K562 (cell line): ENCODE results near the gene IPO13. TPM values are rescaled to one million over a fixed set of nuclear protein-coding genes. Genes with fewer than 3 reads are reported as not detected.

Experiments used
- ATAC-seq: fragments of 200-7000 bp; cut with Tn5 transposase; 3 replicates; pipeline ENCODE4 v1.9.1; 2020; ENCODE audit warnings: moderate library complexity
- BruUV-seq: library from RNA; stranded (reverse); fragments of 400-500 nt; replicated peaks from 2 replicates; lab custom pipeline; 2021; lab: Mats Ljungman, UMichigan
- CTCF ChIA-PET: fragments of 300-600 bp; formaldehyde crosslinking; extraction: SDS; loops from one replicate; lab custom pipeline; 2021; ENCODE audit warnings: low intra/inter-chr PET ratio; lab: Yijun Ruan, JAX
- POLR2A ChIA-PET: fragments of 300-600, 350-650 bp; sonication (Branson Sonifier 250); formaldehyde crosslinking; extraction: SDS; loops from one replicate; lab custom pipeline; 2021; ENCODE audit warnings: antibody characterized with exemption, inconsistent platforms; lab: Yijun Ruan, JAX
- DNase-seq, 4 experiments: peaks; one replicate each; pipeline versions ENCODE4 v3.0.0 to v3.0.0-alpha.2; 2011 to 2018; ENCODE audit warnings: low spot score in 3 of 4, mixed read lengths in 3 of 4; ENCODE audit errors: extremely low read depth in 1 of 4
- FAIRE-seq: peaks from 2 replicates; lab custom pipeline; 2011; peaks lifted over from hg19 to GRCh38; lab: Jason Lieb, UNC
- H2AFZ ChIP-seq: 2 replicates; pipeline ENCODE4 v1.6.0; 2011; ENCODE audit warnings: low read depth, low read length, control low read depth, inconsistent platforms
- H3K27ac ChIP-seq: fragments of 200-600 bp; 3 replicates; pipeline ENCODE4 v1.8.0; 2011; ENCODE audit warnings: low read depth, mild to moderate bottlenecking, control low read depth, inconsistent platforms, low read length, moderate library complexity, mixed read lengths; ENCODE audit errors: extremely low read depth
- H3K27me3 ChIP-seq, 2 experiments: fragments of 300-600 bp in 1 of 2; 2 replicates in 1 of 2; 3 replicates in 1 of 2; pipeline versions ENCODE4 v1.6.0 to v1.8.0; 2011; ENCODE audit warnings: inconsistent platforms in 2 of 2, low read length in 2 of 2, mild to moderate bottlenecking in 1 of 2, mixed read lengths in 1 of 2, moderate library complexity in 1 of 2; ENCODE audit not compliant: control insufficient read depth in 2 of 2, insufficient read depth in 2 of 2
- H3K36me3 ChIP-seq: fragments of 300-600 bp; 3 replicates; pipeline ENCODE4 v1.8.0; 2011; ENCODE audit warnings: mild to moderate bottlenecking, low read length, inconsistent platforms; ENCODE audit not compliant: control insufficient read depth, insufficient read depth
- H3K4me1 ChIP-seq, 2 experiments: fragments of 200-600 bp in 1 of 2; replicated peaks in 1 of 2; 2 replicates in 1 of 2; 3 replicates in 1 of 2; pipeline versions ENCODE4 v1.5.1 to v1.8.0; 2011; ENCODE audit warnings: inconsistent platforms in 2 of 2, low read length in 2 of 2, mild to moderate bottlenecking in 1 of 2, mixed read lengths in 1 of 2, moderate library complexity in 1 of 2; ENCODE audit not compliant: control insufficient read depth in 2 of 2, insufficient read depth in 2 of 2
- H3K4me2 ChIP-seq: 2 replicates; pipeline ENCODE4 v1.6.1; 2011; ENCODE audit warnings: low read length, control low read depth, inconsistent platforms, mixed read lengths; ENCODE audit not compliant: insufficient read depth
- H3K4me3 ChIP-seq: fragments of 200-600 bp; sonication (generic), shearing (Covaris generic); 2 replicates; pipeline ENCODE4 v1.5.1; 2016; ENCODE audit warnings: control low read depth, inconsistent platforms
- H3K79me2 ChIP-seq: fragments of 200-600 bp; 3 replicates; pipeline ENCODE4 v1.8.0; 2011; ENCODE audit warnings: low read length, inconsistent platforms; ENCODE audit not compliant: control insufficient read depth, insufficient read depth
- H3K9ac ChIP-seq, 2 experiments: 2 replicates each; pipeline versions ENCODE4 v1.6.0 to v1.6.1; 2011; ENCODE audit warnings: low read depth in 2 of 2, low read length in 2 of 2, control low read depth in 1 of 2, inconsistent platforms in 1 of 2, mild to moderate bottlenecking in 1 of 2, mixed read lengths in 1 of 2; ENCODE audit not compliant: insufficient read depth in 1 of 2
- H3K9me1 ChIP-seq: one replicate; pipeline ENCODE4 v1.6.0; 2011; ENCODE audit warnings: inconsistent platforms, mild to moderate bottlenecking, low read length, moderate library complexity; ENCODE audit not compliant: control insufficient read depth, insufficient read depth
- H3K9me3 ChIP-seq: replicated peaks from 2 replicates; pipeline ENCODE4 v1.5.1; 2011; ENCODE audit warnings: low read depth, low read length, inconsistent platforms; ENCODE audit not compliant: control insufficient read depth, insufficient read depth
- H4K20me1 ChIP-seq: replicated peaks from 2 replicates; pipeline ENCODE4 v1.6.1; 2011; ENCODE audit warnings: low read length, inconsistent platforms, mixed read lengths; ENCODE audit not compliant: control insufficient read depth, insufficient read depth
- CREB1 ChIP-seq, 2 experiments: sonication (generic) in 1 of 2; formaldehyde crosslinking in 1 of 2; IDR thresholded peaks; 2 replicates each; pipeline versions ENCODE4 v1.6.1 to v1.8.0; 2012 to 2022; ENCODE audit warnings: inconsistent platforms in 1 of 2, mild to moderate bottlenecking in 1 of 2, missing genetic modification reagents in 1 of 2, moderate library complexity in 1 of 2
- GTF2E2 ChIP-seq: fragments of 200-800 bp; sonication (Bioruptor generic); IDR thresholded peaks from 2 replicates; pipeline ENCODE4 v1.6.1; 2016; ENCODE audit warnings: missing genetic modification characterization, missing compliant biosample characterization
- KDM2B ChIP-seq: fragments of 250-450 bp; sonication (Bioruptor Pico); IDR thresholded peaks from 2 replicates; pipeline ENCODE4 v1.8.0; 2021; ENCODE audit warnings: mild to moderate bottlenecking, moderate library complexity
- MBD1 ChIP-seq: fragments of 250-450 bp; sonication (Bioruptor Pico); IDR thresholded peaks from 2 replicates; pipeline ENCODE4 v1.8.0; 2022; ENCODE audit warnings: inconsistent platforms
- MCM5 ChIP-seq: fragments of 450-650 bp; IDR thresholded peaks from 2 replicates; pipeline ENCODE4 v1.6.1; 2016; ENCODE audit warnings: low read depth
- NR3C1 ChIP-seq: sonication (generic); formaldehyde crosslinking; IDR thresholded peaks from 2 replicates; pipeline ENCODE4 v1.8.1; 2022; ENCODE audit warnings: missing genetic modification reagents
- RBM14 ChIP-seq: fragments of 200-400 bp; formaldehyde crosslinking; IDR thresholded peaks from 2 replicates; pipeline ENCODE4 v1.6.1; 2018; ENCODE audit warnings: low read depth, mild to moderate bottlenecking, low read length, moderate library complexity, borderline replicate concordance; ENCODE audit not compliant: insufficient read depth
- SFPQ ChIP-seq: fragments of 200-400 bp; formaldehyde crosslinking; IDR thresholded peaks from 2 replicates; pipeline ENCODE4 v1.6.1; 2017; ENCODE audit warnings: mild to moderate bottlenecking, low read depth, low read length, moderate library complexity
- SNIP1 ChIP-seq: fragments of 450-650 bp; IDR thresholded peaks from 2 replicates; pipeline ENCODE4 v1.7.1; 2017; ENCODE audit warnings: low read depth, mild to moderate bottlenecking
- ZEB2 ChIP-seq: fragments of 450-650 bp; IDR thresholded peaks from 2 replicates; pipeline ENCODE4 v1.6.1; 2016
- ZNF57 ChIP-seq: fragments of 450-650 bp; formaldehyde crosslinking; IDR thresholded peaks from 2 replicates; pipeline ENCODE4 v1.4.0; 2020; ENCODE audit warnings: mild to moderate bottlenecking, moderate library complexity
- WGBS: fragments of 100-300 bp; shearing (Covaris generic); methylation state at CpG from one replicate; pipeline ENCODE4 v1.1.6; 2016; ENCODE audit warnings: low coverage, mixed read lengths; ENCODE audit not compliant: insufficient coverage; ENCODE audit errors: missing lambda C conversion rate; 5-methylcytosine and 5-hydroxymethylcytosine counted together
- in situ Hi-C: fragments of 300-500 bp; cut with MboI; formaldehyde crosslinking; loops from 4 replicates; pipeline ENCODE4 v1.15.0; 2018; ENCODE audit warnings: inconsistent platforms, mixed read lengths
- intact Hi-C: fragments of 100-400 bp; cut with micrococcal nuclease; formaldehyde crosslinking; loops from 2 replicates; pipeline ENCODE4 v1.14.2; 2022
- polyA plus RNA-seq, 8 experiments: library from polyadenylated mRNA; depleted of rRNA in 4 of 8; stranded (reverse) in 5 of 8; unstranded in 3 of 8; fragments of >200 nt; fragmentation: Nextera tagmentation in 2 of 8; fragmentation: Illumina TruSeq in 1 of 8; extraction: Ambion mirVana in 2 of 8; extraction: Trizol in 1 of 8; gene quantifications; 2 replicates each; pipeline versions ENCODE4 v1.2.1 to v1.2.3, GENCODE V29; 2011 to 2014; ENCODE audit warnings: inconsistent platforms in 1 of 8, missing spikeins in 1 of 8
- total RNA-seq, 7 experiments: library from RNA; depleted of rRNA in 6 of 7; stranded (reverse); fragments of >200 nt in 6 of 7; fragmentation: Illumina TruSeq in 2 of 7; extraction: Trizol in 2 of 7; gene quantifications; 2 replicates each; pipeline versions ENCODE4 v1.2.1 to v1.2.3, GENCODE V29; 2011 to 2021; ENCODE audit warnings: low replicate concordance in 1 of 7
- TF ChIP-seq, protein P1 (sequence below): fragments of 450-650 bp; IDR thresholded peaks from 2 replicates; pipeline ENCODE4 v1.6.1; 2016; ENCODE audit warnings: borderline replicate concordance
- TF ChIP-seq, protein P2 (sequence below): fragments of 250-450 bp; sonication (Bioruptor Pico); IDR thresholded peaks from 2 replicates; pipeline ENCODE4 v1.4.0; 2020; ENCODE audit warnings: mild to moderate bottlenecking, moderate library complexity

Gene IPO13
- total and polyA plus RNA-seq, 9 of the 15 experiments (the other 6 are each of a cell fraction or from before 2014, with no cell fraction given) = 7.0 to 30.8 (median 16.2) TPM

GRCh38 chr1:43954036-43954435, 7.3 kb downstream of the IPO13 start:
- intact Hi-C loops (no loop called here), in situ Hi-C loops (no loop called here)
- no peak for TF ChIP-seq CREB1 (IDR thresholded peaks at IDR 0.05)
- TF ChIP-seq CREB1 (CRISPR knock-in tag; IDR thresholded peaks at IDR 0.05) = no peak
- no peak for TF ChIP-seq SFPQ
- no peak for TF ChIP-seq ZEB2
- no peak for TF ChIP-seq ZNF57 (CRISPR knock-in tag)
- TF ChIP-seq MBD1 (CRISPR knock-in tag) = no peak
- TF ChIP-seq NR3C1 (CRISPR knock-in tag) = no peak
- no peak for TF ChIP-seq GTF2E2 (tag)
- no peak for TF ChIP-seq RBM14
- no peak for TF ChIP-seq SNIP1
- TF ChIP-seq KDM2B (CRISPR knock-in tag) = no peak
- TF ChIP-seq, protein P1, sequence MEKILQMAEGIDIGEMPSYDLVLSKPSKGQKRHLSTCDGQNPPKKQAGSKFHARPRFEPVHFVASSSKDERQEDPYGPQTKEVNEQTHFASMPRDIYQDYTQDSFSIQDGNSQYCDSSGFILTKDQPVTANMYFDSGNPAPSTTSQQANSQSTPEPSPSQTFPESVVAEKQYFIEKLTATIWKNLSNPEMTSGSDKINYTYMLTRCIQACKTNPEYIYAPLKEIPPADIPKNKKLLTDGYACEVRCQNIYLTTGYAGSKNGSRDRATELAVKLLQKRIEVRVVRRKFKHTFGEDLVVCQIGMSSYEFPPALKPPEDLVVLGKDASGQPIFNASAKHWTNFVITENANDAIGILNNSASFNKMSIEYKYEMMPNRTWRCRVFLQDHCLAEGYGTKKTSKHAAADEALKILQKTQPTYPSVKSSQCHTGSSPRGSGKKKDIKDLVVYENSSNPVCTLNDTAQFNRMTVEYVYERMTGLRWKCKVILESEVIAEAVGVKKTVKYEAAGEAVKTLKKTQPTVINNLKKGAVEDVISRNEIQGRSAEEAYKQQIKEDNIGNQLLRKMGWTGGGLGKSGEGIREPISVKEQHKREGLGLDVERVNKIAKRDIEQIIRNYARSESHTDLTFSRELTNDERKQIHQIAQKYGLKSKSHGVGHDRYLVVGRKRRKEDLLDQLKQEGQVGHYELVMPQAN = no peak
- TF ChIP-seq MCM5 = no peak
- TF ChIP-seq, protein P2, sequence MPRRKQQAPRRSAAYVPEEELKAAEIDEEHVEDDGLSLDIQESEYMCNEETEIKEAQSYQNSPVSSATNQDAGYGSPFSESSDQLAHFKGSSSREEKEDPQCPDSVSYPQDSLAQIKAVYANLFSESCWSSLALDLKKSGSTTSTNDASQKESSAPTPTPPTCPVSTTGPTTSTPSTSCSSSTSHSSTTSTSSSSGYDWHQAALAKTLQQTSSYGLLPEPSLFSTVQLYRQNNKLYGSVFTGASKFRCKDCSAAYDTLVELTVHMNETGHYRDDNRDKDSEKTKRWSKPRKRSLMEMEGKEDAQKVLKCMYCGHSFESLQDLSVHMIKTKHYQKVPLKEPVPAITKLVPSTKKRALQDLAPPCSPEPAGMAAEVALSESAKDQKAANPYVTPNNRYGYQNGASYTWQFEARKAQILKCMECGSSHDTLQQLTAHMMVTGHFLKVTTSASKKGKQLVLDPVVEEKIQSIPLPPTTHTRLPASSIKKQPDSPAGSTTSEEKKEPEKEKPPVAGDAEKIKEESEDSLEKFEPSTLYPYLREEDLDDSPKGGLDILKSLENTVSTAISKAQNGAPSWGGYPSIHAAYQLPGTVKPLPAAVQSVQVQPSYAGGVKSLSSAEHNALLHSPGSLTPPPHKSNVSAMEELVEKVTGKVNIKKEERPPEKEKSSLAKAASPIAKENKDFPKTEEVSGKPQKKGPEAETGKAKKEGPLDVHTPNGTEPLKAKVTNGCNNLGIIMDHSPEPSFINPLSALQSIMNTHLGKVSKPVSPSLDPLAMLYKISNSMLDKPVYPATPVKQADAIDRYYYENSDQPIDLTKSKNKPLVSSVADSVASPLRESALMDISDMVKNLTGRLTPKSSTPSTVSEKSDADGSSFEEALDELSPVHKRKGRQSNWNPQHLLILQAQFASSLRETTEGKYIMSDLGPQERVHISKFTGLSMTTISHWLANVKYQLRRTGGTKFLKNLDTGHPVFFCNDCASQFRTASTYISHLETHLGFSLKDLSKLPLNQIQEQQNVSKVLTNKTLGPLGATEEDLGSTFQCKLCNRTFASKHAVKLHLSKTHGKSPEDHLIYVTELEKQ (CRISPR knock-in tag) = no peak
- BruUV-seq = no TSS peak
- 87% methylated on average over 4 of the region's 5 CpGs for WGBS
- Histone ChIP-seq H3K27me3 (no peaks in the 10 kb centered on the region), H3K4me3 (no peak overlapping the region), H3K9me3 (no peaks in the 10 kb centered on the region), H3K79me2 (0 out of 3 replicates have a peak, but pooled peaks cover 8% of the 10 kb centered on the region), H3K27ac (no peak overlapping the region), H3K36me3 (peaks cover 43% of the 10 kb centered on the region), H2AFZ (no peak overlapping the region), H3K9me1 (no peaks in the 10 kb centered on the region), H3K4me2 (no peak overlapping the region), H3K4me1 (peaks cover 20 to 24% of the 10 kb centered on the region in 2 experiments; a peak in 4 of 5 replicates), H4K20me1 (peaks cover 15% of the 10 kb centered on the region; the same call in 1 of the 2 replicates), H3K9ac (no peak overlapping the region)
- ChIA-PET POLR2A (interaction anchor here (0.6 to 1.6 kb wide), 3 partner anchors 18 to 89 kb away, joined by 3 to 7 read pairs (median 4); partner anchors contain the start of gene ATP6V0B), CTCF (no interaction called here)
- ATAC-seq = no peak
- DNase-seq = no peak
- FAIRE-seq = no peak
